GM19324 (cell line): ENCODE measurements around the gene TNFAIP8L1.

ENCODE experiments used
- ATAC-seq: cut with Tn5 transposase; IDR thresholded peaks from one replicate; pipeline ENCODE4 v1.9.1; 2021; ENCODE audit warnings: mild to moderate bottlenecking, moderate library complexity; ENCODE audit not compliant: unreplicated experiment, low FRiP score

TNFAIP8L1 gene

GRCh38 chr19:4606921-4607678 is 32.2 kb upstream of the TNFAIP8L1 start:
- no peak for ATAC-seq

- ATAC-seq: no peak
Observed at GRCh38 chr19:4609878-4610511, 29.3 kb upstream of the TNFAIP8L1 start.

- no peak for ATAC-seq
Observed at GRCh38 chr19:4613254-4613751, 26.0 kb upstream of the TNFAIP8L1 start.

- no peak for ATAC-seq
Observed at GRCh38 chr19:4618019-4618418, 21.3 kb upstream of the TNFAIP8L1 start.

GRCh38 chr19:4619668-4620294 is 19.5 kb upstream of the TNFAIP8L1 start:
- no peak for ATAC-seq

DNA sequence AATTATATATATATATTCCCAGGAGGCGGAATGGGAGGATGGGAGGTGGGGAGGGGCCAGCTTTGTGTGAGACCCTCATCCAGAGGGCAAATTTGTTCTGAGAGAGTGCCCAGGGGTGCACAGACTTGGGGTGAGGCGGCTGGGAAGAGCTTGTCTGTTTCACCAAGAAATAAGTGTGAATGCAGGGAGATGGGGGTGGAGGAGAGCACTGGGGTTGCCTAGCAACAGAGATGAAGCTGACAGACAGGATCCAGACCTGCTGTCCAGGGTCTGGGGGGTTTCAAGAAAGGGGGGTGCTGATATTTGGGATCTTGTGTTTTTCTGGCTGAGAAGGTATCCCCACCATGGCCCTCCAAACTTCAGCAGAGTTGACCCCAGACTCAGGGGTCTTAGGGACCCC is 18.6 kb upstream of the TNFAIP8L1 start:
- no peak for ATAC-seq

DNA sequence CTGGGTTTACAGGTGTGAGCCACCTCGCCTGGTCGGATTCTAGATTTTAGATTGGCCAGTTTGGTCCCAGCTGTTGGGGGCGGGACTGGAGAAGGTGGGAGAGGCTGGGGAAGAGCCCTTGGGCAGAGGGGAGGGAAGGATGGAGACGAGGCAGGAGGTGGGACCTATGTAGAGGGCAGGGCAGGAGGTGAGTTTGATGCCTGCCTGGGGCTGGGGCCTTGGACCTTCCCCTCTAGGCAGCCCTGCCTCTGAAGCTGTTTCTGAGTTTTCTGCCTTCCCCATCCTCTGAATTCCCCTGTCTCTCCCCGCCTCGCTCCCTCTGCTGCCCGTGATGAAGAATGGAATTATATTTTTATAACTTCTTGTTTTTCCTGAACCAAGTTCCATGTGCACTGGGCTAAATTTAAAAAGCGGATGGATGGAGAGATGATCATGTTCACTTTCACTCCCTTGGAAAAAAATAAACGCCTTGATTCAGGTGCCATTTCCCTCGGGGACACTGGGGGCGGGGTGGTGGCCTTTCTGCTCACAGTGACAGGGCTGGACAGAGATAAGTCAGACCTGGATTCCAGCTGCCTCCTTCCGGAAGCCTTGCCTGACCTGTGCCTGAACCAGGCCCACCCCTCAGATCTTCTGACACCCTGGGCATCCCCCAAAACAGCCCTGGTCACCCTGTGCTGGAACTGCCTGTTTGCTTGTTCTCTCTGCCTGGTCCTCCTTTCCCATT is 16.5 kb upstream of the TNFAIP8L1 start:
- no peak for ATAC-seq

DNA sequence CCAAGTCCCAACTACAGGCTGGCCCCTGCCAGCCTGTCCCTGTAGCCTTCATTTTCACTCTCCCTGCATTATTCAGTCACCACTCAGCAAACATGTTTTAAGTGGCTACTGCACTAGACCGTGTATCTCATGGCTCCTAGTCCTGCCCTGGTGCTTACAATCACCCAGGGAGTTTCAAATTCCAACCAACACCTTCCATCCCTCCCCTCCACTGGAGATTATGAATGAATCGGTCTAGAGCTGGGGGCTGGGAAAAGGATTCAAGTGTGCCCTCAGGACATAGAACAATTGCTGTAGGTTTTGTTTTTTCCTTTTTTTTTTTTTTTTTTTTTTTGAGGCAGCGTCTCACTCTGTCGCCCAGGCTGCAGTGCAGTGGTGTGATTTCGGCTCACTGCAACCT is 15.0 kb upstream of the TNFAIP8L1 start:
- no peak for ATAC-seq

- no peak for ATAC-seq
Observed at GRCh38 chr19:4624733-4625362, 14.5 kb upstream of the TNFAIP8L1 start.

DNA sequence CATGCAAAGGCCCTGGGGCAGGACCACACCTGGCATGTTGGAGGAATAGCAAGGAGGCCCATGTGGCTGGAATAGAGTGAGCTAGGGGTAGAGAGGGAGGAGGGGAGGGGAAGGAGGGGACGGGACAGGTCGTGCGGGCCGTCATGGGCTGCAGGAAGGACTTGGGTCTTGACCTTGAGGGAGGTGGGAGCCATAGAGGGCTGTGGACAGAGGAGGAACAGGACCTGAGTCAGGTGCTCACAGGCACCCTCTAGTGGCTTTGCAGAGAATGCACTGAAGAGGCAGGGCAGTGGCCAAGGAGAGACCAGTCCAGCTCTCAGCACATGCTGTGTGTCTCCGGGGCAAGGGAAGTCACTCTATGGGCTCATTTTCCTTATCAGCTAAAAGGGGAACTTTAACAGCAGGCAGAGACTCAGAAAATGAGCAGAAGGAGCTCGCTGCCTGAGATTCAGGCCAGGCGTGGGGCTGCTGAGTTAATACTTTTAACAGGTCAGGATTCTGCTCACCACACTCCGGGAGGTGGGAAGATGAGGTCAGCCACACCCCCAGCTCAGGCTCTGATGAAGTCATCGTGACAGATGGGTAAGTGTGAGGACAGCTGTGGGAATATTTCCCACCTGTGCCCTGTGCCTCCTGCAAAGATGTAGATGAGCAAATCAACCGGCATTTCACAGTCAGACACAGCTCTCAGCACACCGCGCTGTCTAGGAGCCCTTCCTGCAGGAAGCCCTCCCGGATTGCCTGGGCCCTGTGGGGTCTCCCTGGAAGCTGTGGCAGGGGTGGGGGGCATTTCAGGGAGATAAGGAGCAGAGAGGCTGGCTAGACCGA is 6.0 kb upstream of the TNFAIP8L1 start:
- ATAC-seq: no peak

DNA sequence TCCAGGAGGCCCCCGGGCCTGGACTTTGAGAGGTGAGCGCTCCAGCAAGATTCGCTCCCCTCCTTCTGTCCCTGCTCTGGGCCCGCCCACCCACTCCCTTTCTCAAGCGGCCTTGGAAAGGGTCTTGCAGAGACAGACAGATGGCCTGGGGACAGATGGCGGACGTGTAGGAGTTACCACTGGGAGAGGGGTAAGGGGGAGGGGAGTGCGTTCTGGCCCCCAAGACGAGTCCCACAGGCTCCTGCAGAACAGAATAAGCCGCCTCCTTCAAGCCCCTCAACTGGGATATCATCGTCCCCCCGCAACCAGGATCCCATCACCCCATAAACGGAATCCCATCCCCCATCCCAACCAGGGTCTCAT is 3.6 kb upstream of the TNFAIP8L1 start:
- no peak for ATAC-seq

DNA sequence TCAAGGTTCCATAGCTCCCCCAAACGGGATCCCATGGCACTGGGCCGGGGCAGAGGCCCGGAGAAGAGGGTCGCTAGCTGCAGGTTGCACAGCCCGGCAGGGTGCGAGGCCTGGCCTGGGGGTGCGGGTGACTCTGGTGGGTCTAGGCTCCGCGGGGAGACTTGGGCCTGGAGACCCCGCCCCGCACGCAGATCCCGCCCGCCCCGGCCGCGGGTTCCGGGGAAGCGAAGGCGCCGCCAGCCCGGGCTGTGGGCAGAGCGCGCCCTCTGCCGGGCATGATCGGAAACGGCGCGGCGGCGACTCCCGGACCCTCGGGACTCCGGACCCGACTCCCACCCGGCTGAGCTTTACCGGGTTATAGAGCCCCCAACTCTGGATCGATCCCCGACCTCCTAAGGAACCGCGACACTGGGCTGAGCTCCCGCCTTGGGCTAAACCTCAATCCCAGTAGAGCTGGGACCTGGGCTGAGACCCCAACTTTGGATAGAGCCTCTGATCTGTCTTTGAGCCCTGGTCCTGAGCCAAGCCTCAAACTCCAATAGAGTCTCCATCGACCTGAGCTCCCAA is 3.1 kb upstream of the TNFAIP8L1 start:
- ATAC-seq: no peak

GRCh38 chr19:4636761-4637160 is 2.6 kb upstream of the TNFAIP8L1 start:
- no peak for ATAC-seq

DNA sequence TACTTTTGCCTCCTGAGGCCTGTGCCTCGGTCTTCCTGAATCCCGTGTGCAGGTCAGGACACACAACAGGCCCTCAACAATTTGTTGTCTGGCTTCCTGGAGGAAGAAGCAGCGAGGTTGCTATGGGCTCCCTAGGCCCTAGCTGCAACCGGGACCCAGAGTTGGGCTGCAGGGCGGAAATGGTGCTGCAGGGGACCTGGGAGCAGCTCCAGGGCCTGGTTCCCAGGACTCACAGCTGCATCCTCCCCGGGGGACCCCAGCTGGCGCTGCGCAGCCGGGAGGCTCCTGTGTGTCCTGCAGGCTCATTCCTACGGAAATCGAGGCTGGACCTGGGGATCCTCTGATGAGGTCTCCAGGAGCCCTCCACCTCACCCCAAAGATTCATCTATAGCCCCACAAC is 999 bp upstream of the TNFAIP8L1 start:
- no peak for ATAC-seq

GRCh38 chr19:4639531-4640246 is 373 bp downstream of the TNFAIP8L1 start:
- ATAC-seq: peak; percentile 16

GRCh38 chr19:4640247-4641000 is 1.1 kb downstream of the TNFAIP8L1 start:
- no peak for ATAC-seq

DNA sequence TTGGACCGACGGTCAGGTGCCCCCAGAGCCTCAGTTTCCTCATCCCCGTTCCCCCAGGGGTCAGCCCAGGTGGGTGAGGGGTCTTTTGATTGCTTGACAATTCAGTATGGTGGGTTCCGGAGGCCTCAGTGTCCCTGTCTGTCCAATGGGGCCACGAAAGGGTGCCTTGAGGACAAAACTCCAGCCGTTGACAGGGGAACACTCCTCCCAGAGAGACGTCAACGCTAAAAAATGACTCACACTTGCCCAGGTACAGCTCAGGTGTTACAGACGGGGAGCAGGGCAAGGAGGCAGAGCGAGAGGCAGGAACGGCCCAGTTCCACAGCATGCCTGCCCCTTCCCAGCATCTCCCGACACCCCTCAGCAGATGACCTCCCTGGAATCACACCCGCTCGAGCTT is 1.8 kb downstream of the TNFAIP8L1 start:
- ATAC-seq: no peak

GRCh38 chr19:4642625-4643024 is 3.3 kb downstream of the TNFAIP8L1 start:
- ATAC-seq: no peak
